Breast epithelium (tissue), 4 donors: ENCODE data around the gene MYBPH. TPM values are rescaled to one million over a fixed set of nuclear protein-coding genes. Genes with fewer than 3 reads are reported as not detected.
A peak's percentile ranks its signal among the peaks of the same experiment; 100 is the strongest.

Source experiments
- DNase-seq, 2 donors: peaks; one replicate each; pipeline ENCODE4 v3.0.0-alpha.2; 2019; ENCODE audit warnings: low spot score in 2 of 2
- H3K27ac ChIP-seq, 2 donors: fragments of 200-600 bp; sonication (generic) in 1 of 2; one replicate each; pipeline ENCODE4 v1.5.1; 2016 to 2019; ENCODE audit warnings: mild to moderate bottlenecking in 1 of 2
- H3K27me3 ChIP-seq, 2 donors: fragments of 200-600 bp; sonication (generic) in 1 of 2; one replicate each; pipeline versions ENCODE4 v1.5.1 to v1.6.0; 2017 to 2019; ENCODE audit warnings: control low read depth in 1 of 2, mild to moderate bottlenecking in 1 of 2
- H3K36me3 ChIP-seq: fragments of 200-600 bp; one replicate; pipeline ENCODE4 v1.5.1; 2019
- H3K4me1 ChIP-seq, 2 donors: fragments of 200-600 bp; sonication (generic); one replicate each; pipeline ENCODE4 v1.5.1; 2016 to 2019; ENCODE audit warnings: control low read depth in 1 of 2
- H3K4me3 ChIP-seq, 3 donors: fragments of 200-600 bp; sonication (generic); 1 replicate in 2 of 3; 2 replicates in 1 of 3; pipeline ENCODE4 v1.5.1; 2016 to 2019; ENCODE audit warnings: mild to moderate bottlenecking in 3 of 3, moderate library complexity in 2 of 3
- H3K9me3 ChIP-seq, 2 donors: fragments of 200-600 bp; sonication (generic) in 1 of 2; one replicate each; pipeline ENCODE4 v1.5.1; 2016 to 2019; ENCODE audit warnings: control low read depth in 1 of 2
- POLR2A ChIP-seq: fragments of 450-650 bp; IDR thresholded peaks from one replicate; pipeline ENCODE4 v1.6.1; 2016; ENCODE audit warnings: antibody characterized with exemption, mild to moderate bottlenecking, moderate library complexity
- POLR2AphosphoS5 ChIP-seq, 3 donors: sonication (generic); formaldehyde crosslinking; IDR thresholded peaks; one replicate each; pipeline ENCODE4 v1.6.1; 2017; ENCODE audit warnings: antibody characterized with exemption in 3 of 3
- intact Hi-C: fragments of 100-400 bp; cut with DNase I; formaldehyde crosslinking; loops from one replicate; pipeline ENCODE4 v1.15.1; 2023; ENCODE audit warnings: low total_unique reads
- total RNA-seq, 3 donors: library from RNA; depleted of rRNA; stranded (reverse); fragments of >200 nt; gene quantifications; one replicate each; pipeline ENCODE4 v1.1.0, GENCODE V29; 2016
- TF ChIP-seq, protein P1 (sequence below), 3 donors: fragments of 450-650 bp; IDR thresholded peaks; one replicate each; pipeline ENCODE4 v1.5.1; 2016 to 2017; ENCODE audit warnings: antibody characterized with exemption in 3 of 3, mild to moderate bottlenecking in 3 of 3, moderate library complexity in 3 of 3

MYBPH gene
- total RNA-seq, 3 donors from 2014 or later, result 0.66 TPM; not detected in 2

DNA sequence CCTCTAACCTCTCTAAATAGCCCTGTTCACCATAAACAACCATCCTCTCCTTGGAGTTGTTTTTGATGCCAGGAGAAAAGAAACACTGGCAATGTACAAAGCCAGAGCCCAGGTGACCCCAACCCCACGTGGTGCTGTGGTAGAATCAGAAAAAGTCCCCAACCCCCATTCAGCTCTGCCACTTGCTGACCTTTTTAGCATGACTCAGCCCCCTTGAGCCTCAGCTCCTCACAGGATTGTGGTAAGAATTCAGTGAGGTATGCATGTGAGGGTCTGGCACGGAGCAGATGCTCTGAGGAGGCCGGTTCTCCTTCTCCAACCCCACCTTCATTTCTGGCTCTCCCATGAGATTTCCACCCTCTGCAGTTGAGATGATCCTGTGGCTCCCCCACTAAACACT lies 22.0 kb upstream of the MYBPH start:
- no peaks in the 10 kb centered on the region for H3K36me3 ChIP-seq
- no peaks in the 10 kb centered on the region for H3K9me3 ChIP-seq
- no peak overlapping the region for H3K27ac ChIP-seq
- H3K27me3 ChIP-seq, result peaks cover 0 to 2% of the 10 kb centered on the region in 2 donors
- peaks cover 0 to 11% of the 10 kb centered on the region in 2 donors for H3K4me1 ChIP-seq
- H3K4me3 ChIP-seq, result no peak overlapping the region
- intact Hi-C loops, result no loop called here
- TF ChIP-seq POLR2AphosphoS5 (IDR thresholded peaks at IDR 0.05) (no peak), POLR2A (no peak)
- TF ChIP-seq, protein P1, sequence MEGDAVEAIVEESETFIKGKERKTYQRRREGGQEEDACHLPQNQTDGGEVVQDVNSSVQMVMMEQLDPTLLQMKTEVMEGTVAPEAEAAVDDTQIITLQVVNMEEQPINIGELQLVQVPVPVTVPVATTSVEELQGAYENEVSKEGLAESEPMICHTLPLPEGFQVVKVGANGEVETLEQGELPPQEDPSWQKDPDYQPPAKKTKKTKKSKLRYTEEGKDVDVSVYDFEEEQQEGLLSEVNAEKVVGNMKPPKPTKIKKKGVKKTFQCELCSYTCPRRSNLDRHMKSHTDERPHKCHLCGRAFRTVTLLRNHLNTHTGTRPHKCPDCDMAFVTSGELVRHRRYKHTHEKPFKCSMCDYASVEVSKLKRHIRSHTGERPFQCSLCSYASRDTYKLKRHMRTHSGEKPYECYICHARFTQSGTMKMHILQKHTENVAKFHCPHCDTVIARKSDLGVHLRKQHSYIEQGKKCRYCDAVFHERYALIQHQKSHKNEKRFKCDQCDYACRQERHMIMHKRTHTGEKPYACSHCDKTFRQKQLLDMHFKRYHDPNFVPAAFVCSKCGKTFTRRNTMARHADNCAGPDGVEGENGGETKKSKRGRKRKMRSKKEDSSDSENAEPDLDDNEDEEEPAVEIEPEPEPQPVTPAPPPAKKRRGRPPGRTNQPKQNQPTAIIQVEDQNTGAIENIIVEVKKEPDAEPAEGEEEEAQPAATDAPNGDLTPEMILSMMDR (IDR thresholded peaks at IDR 0.05), result no peak
- DNase-seq, result peak in 1 of 2 donors; percentile 12

DNA sequence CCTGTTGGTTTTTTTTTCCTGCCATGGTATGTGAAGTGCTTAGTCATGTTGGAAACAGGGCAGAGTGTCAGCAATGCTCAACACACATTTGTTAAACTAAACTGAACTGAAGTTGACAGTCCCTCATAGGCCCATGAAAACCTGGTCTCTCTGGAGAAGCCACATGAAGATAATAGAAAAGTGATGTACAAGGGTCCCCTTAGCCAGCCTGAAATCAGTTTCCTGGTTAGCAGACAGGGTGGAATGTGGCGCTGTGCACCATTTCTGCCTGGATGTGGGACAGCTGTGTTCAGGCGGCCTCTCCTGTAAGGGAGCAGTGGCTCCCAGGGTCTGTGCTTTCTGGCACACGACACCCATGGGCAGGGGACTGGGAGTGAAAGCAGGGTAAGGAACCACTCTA lies 20.7 kb upstream of the MYBPH start:
- no peaks in the 10 kb centered on the region for H3K9me3 ChIP-seq
- H3K36me3 ChIP-seq, result no peaks in the 10 kb centered on the region
- no peak overlapping the region for H3K4me3 ChIP-seq
- peaks cover 0 to 2% of the 10 kb centered on the region in 2 donors for H3K27me3 ChIP-seq
- intact Hi-C loops, result no loop called here
- H3K27ac ChIP-seq, result no peak overlapping the region
- peaks cover 0 to 11% of the 10 kb centered on the region in 2 donors for H3K4me1 ChIP-seq
- DNase-seq, result no peak
- TF ChIP-seq POLR2A, result no peak
- TF ChIP-seq POLR2AphosphoS5 (IDR thresholded peaks at IDR 0.05), result no peak
- TF ChIP-seq, protein P1 (IDR thresholded peaks at IDR 0.05), result no peak

DNA sequence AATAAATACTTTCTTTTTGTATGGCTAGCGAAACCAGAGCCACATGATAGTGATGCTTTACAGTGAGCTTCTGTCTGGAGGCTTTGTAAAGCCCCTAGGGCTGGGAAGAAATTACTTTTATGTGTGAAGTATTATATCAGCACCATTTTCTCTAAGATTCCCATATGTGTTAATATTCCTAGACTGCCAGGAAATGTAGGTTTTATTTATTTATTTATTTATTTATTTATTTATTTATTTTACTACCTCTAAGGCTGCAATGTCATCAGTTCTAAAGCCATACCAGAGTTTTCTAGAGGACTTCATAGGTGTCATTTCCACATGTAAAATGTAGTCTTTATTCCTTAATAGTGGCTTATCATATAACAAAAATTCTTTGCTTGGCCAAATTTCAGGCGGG lies 15.3 kb upstream of the MYBPH start:
- peaks cover 3 to 14% of the 10 kb centered on the region in 2 donors for H3K4me1 ChIP-seq
- intact Hi-C loops, result no loop called here
- H3K36me3 ChIP-seq, result no peaks in the 10 kb centered on the region
- H3K27me3 ChIP-seq, result no peaks in the 10 kb centered on the region
- no peak overlapping the region for H3K27ac ChIP-seq
- H3K9me3 ChIP-seq, result no peaks in the 10 kb centered on the region
- DNase-seq, result no peak
- TF ChIP-seq POLR2A (no peak), POLR2AphosphoS5 (IDR thresholded peaks at IDR 0.05) (no peak)
- TF ChIP-seq, protein P1 (IDR thresholded peaks at IDR 0.05), result no peak
- H3K4me3 ChIP-seq, result no peak overlapping the region

DNA sequence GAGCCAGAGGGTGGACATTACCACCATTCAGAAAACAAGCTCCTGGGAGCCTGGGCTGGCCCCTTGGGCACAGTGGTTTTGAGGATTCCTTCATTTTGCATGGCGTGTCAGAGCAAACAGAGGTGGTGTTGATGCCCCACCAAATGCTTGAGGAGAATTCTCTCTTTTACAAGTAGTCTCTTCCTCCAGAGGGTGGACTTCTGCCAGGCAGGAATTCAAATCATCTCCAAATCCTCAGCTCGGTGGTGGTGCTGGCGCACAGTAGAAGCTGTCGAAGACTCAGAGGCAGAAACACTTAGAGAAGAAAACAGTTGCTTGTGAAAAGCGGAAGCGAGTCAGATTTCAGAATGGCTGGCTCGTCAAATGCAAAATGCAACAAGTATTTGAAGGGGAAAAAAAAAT lies 14.3 kb upstream of the MYBPH start:
- no peak for TF ChIP-seq POLR2A
- TF ChIP-seq, protein P1 (IDR thresholded peaks at IDR 0.05), result no peak
- no peak for TF ChIP-seq POLR2AphosphoS5 (IDR thresholded peaks at IDR 0.05)
- no peaks in the 10 kb centered on the region for H3K36me3 ChIP-seq
- peak in 1 of 2 donors; percentile 77 for DNase-seq
- peaks cover 3 to 14% of the 10 kb centered on the region in 2 donors for H3K4me1 ChIP-seq
- H3K27me3 ChIP-seq, result no peaks in the 10 kb centered on the region
- H3K4me3 ChIP-seq, result peak overlapping the region in 1 of 3 donors; percentile 19
- intact Hi-C loops, result no loop called here
- peak overlapping the region; percentile 54 to 59 for H3K27ac ChIP-seq
- no peaks in the 10 kb centered on the region for H3K9me3 ChIP-seq

DNA sequence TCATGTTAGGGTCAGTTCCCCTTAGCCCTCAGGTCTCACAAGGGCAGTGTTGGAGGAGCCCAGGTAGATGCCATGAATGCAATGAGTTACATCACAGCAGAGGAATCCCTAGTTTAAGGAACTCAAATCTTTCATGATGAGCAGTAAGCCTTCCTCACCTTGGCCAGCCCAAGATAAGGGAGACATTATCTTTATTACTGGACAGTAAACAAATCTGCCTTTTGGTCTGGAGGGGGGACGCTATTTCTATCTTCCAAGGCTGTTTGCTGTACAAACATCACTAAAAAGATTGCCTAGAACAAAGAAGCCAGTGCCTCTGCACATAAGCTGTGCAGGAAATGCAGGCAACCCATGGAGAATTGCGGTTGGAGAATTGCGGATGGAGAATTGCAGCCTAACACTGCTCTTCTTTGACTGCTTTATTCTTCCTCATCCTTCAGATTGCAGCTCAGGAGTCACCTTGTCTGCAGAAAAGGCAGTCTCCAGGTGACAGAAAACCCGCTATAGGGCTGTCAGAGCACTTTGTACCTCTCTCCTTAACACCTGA lies 13.1 kb upstream of the MYBPH start:
- Histone ChIP-seq H3K4me1 (peaks cover 3 to 14% of the 10 kb centered on the region in 2 donors), H3K4me3 (no peak overlapping the region), H3K27ac (peak overlapping the region; percentile 86 to 93), H3K36me3 (no peaks in the 10 kb centered on the region), H3K27me3 (no peaks in the 10 kb centered on the region), H3K9me3 (no peaks in the 10 kb centered on the region)
- no peak for DNase-seq
- TF ChIP-seq POLR2AphosphoS5 (IDR thresholded peaks at IDR 0.05), result no peak
- TF ChIP-seq POLR2A, result no peak
- TF ChIP-seq, protein P1 (IDR thresholded peaks at IDR 0.05), result no peak
- intact Hi-C loops, result no loop called here
